Astrocyte of the spinal cord (primary cell): Measurements from ENCODE around the gene TRERF1.

ENCODE experiments used
- DNase-seq: peaks from one replicate; pipeline ENCODE4 v3.0.0; 2011; ENCODE audit warnings: low read depth, low spot score
- H3K4me3 ChIP-seq: 2 replicates; pipeline ENCODE4 v1.5.1; 2011; ENCODE audit warnings: low read depth, mild to moderate bottlenecking, low read length, moderate library complexity
- in situ Hi-C: cut with HindIII; loops from 2 replicates; pipeline ENCODE4 v1.10.0; 2017; ENCODE audit warnings: low sequenced_read_pairs
- TF ChIP-seq, protein P1 (sequence below): IDR thresholded peaks from 2 replicates; pipeline ENCODE4 v1.5.1; 2012; ENCODE audit warnings: low read depth, mild to moderate bottlenecking, low read length, inconsistent platforms

The TRERF1 gene

DNA sequence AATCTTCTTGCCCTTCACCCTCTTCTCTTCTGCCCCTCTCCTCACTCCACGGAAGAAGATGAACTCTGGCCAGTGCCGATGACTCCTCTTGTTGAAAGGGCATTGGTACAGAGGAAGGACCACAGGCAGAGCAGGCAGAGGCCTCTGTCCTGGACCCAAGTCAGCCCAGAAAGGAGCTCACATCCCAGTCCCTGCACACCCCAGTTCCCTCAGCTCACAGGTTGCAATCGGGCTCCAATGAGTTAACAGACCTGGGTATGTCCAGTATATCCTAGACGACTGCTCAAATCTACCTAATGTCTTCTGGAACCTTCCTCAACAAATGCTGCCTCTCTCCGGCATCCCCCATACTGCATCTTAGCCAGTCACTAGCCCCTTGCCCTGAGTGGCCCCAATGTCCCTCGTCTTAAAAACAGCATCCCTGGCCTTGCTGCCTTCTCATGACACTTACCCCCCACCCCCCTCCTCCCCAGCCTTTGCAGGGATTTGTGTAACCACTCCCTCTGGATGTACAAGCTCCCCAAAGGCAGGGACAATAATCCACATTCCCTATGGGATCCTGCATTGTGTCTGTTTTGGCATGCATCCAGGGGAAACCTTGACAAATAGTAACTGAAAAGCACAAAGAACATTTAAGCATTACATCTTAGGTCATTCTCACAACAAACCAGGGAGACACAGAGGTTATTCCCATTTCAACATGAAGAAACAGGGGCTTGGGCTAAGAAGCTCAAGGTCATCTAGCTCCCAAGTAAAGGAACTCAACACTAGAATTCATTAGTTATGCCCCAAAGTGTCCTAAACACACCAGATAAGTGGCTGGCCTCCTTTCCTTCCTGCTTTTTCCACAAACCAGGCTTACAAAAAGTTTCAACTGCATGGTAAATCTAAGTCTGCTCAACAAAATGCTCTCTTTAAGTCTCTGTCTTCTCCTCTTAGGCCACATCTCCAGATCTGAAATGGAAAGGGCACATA is 45.1 kb downstream of the TRERF1 start:
- peak; percentile 43 for DNase-seq
- in situ Hi-C loops, result no loop called here
- H3K4me3 ChIP-seq, result no peak overlapping the region
- TF ChIP-seq, protein P1, sequence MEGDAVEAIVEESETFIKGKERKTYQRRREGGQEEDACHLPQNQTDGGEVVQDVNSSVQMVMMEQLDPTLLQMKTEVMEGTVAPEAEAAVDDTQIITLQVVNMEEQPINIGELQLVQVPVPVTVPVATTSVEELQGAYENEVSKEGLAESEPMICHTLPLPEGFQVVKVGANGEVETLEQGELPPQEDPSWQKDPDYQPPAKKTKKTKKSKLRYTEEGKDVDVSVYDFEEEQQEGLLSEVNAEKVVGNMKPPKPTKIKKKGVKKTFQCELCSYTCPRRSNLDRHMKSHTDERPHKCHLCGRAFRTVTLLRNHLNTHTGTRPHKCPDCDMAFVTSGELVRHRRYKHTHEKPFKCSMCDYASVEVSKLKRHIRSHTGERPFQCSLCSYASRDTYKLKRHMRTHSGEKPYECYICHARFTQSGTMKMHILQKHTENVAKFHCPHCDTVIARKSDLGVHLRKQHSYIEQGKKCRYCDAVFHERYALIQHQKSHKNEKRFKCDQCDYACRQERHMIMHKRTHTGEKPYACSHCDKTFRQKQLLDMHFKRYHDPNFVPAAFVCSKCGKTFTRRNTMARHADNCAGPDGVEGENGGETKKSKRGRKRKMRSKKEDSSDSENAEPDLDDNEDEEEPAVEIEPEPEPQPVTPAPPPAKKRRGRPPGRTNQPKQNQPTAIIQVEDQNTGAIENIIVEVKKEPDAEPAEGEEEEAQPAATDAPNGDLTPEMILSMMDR, result no peak

DNA sequence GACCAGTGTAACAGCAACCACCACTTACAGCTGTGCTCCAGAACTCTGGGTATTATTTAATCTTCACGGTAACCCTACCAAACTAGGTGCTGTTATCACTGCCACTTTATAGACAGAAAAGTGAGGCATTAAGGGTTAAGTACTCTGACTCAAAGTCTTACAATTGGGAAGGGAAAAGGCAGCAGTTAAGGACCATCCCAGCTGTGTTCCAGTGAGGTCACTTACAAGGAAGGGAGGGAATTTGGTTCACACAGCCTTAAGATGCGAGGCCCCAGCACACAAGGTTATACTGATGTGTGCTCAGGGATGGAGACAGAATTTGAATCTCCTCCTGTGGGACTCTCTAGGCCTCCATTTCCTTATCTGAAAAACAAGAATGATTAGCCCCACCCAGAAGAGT is 46.7 kb downstream of the TRERF1 start:
- DNase-seq, result peak; percentile 63
- in situ Hi-C loops, result no loop called here
- TF ChIP-seq, protein P1, result no peak
- no peak overlapping the region for H3K4me3 ChIP-seq

DNA sequence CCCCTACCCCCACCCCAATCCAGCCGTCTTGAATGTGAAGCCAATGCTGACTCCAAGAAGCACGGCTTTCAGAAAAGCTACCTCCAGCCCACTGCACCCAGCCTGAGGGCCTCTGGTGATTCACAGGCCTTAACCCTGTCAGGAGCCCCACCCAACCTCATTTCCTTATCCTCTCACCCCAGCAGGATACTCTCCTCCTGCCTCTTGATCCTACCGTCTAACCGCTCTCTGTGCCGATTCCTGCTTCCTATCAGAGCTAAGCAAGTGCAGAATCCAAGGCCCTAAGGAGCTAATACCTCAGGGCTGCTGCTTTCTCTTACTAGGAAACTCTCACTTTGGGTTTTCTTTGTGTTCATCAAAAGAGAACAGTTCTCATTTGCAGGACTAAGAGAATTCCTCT is 47.2 kb downstream of the TRERF1 start:
- TF ChIP-seq, protein P1, result no peak
- peak; percentile 67 for DNase-seq
- in situ Hi-C loops, result no loop called here
- no peak overlapping the region for H3K4me3 ChIP-seq

DNA sequence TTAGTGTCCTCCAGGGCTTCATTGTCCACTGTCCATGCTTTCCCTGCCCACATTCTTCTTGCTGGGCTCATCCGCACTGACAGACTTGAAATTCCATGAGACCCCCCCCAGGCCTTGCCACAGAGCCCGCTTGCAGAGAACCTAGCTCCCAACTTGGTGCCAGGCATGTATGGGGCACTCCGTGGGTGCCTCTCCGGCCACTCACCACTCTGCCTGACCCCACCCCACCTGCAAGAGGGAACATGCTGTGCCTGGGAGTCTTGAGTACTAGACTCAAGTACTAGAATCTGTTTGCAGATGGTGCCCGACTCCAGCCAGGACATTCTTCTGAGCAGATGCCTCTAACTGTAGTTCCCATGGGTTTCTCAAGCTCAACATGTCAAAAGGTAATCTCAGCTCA is 47.9 kb downstream of the TRERF1 start:
- no peak overlapping the region for H3K4me3 ChIP-seq
- TF ChIP-seq, protein P1, result no peak
- DNase-seq, result no peak
- in situ Hi-C loops, result no loop called here

DNA sequence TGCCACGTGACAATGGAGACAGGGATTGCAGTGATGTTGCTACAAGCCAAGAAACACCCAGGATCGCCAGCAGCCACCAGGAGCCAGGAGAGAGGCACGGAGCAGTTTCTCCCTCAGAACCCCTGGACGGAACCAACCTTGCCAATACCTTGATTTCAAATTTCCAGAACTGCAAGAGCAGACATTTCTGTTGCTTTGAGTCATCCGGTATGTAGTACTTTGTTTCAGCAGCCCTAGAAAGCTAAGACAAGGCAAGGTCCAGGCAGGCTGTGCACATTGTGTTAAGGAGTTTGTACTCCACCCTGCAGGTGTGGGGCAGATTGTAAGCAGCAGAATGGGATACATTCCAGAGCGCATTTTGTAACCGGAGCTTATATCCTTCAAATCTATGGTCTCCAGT is 48.3 kb downstream of the TRERF1 start:
- in situ Hi-C loops, result no loop called here
- peak; percentile 14 for DNase-seq
- no peak overlapping the region for H3K4me3 ChIP-seq
- TF ChIP-seq, protein P1, result no peak

DNA sequence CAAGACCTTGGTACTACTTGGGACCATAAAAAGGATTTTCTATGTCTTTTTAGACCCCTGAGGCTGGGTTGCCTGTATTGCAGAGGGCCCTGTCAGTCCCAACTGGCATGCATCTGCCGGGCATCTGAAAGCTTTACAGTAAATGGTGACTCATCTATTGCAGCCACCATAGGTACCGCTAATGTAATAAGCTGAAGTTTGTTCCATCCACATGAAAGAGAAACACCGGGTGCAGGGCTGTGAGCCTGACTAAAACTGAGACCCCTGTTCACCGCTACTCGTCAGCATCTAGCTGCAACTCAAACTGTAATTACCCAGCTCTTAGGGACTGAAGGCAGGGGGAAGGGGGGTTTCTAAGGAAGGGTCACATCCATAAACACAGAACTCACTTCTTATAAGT is 49.5 kb downstream of the TRERF1 start:
- no peak overlapping the region for H3K4me3 ChIP-seq
- TF ChIP-seq, protein P1, result no peak
- peak; percentile 48 for DNase-seq
- in situ Hi-C loops, result no loop called here
